Activated CD4-positive, alpha-beta T cell treated with anti-CD3 and anti-CD28 coated beads, Interleukin-2, amount 10 ng/mL, durations not matched to agents 24 days and 14 days (primary cell): Measurements from ENCODE around the gene MYRF. TPM values are rescaled to one million over a fixed set of nuclear protein-coding genes. Genes with fewer than 3 reads are reported as not detected.
A peak's percentile ranks its signal among the peaks of the same experiment; 100 is the strongest.

Experiments used
- DNase-seq: peaks from one replicate; pipeline ENCODE4 v3.0.0; 2022
- H3K27ac Mint-ChIP-seq: one replicate; pipeline ENCODE4 v1.8.0; 2022; ENCODE audit warnings: mild to moderate bottlenecking, mixed read lengths
- H3K27me3 Mint-ChIP-seq: one replicate; pipeline ENCODE4 v1.8.0; 2022; ENCODE audit warnings: mixed read lengths
- H3K36me3 Mint-ChIP-seq: one replicate; pipeline ENCODE4 v1.8.0; 2022; ENCODE audit warnings: low read depth, mild to moderate bottlenecking, mixed read lengths
- H3K4me1 Mint-ChIP-seq: one replicate; pipeline ENCODE4 v1.8.0; 2021; ENCODE audit warnings: mixed read lengths
- H3K4me3 Mint-ChIP-seq: one replicate; pipeline ENCODE4 v1.8.0; 2022; ENCODE audit warnings: mild to moderate bottlenecking, moderate library complexity, mixed read lengths
- H3K9me3 Mint-ChIP-seq: one replicate; pipeline ENCODE4 v1.8.0; 2021; ENCODE audit warnings: mixed read lengths
- intact Hi-C: fragments of 100-400 bp; cut with micrococcal nuclease; formaldehyde crosslinking; loops from one replicate; pipeline ENCODE4 v1.15.1; 2023
- total RNA-seq: library from RNA; stranded (reverse); gene quantifications from 2 replicates; pipeline ENCODE4 v1.2.3, GENCODE V29; 2022

The MYRF gene
- total RNA-seq, 1 donor from 2014 or later = 1.2 TPM

DNA sequence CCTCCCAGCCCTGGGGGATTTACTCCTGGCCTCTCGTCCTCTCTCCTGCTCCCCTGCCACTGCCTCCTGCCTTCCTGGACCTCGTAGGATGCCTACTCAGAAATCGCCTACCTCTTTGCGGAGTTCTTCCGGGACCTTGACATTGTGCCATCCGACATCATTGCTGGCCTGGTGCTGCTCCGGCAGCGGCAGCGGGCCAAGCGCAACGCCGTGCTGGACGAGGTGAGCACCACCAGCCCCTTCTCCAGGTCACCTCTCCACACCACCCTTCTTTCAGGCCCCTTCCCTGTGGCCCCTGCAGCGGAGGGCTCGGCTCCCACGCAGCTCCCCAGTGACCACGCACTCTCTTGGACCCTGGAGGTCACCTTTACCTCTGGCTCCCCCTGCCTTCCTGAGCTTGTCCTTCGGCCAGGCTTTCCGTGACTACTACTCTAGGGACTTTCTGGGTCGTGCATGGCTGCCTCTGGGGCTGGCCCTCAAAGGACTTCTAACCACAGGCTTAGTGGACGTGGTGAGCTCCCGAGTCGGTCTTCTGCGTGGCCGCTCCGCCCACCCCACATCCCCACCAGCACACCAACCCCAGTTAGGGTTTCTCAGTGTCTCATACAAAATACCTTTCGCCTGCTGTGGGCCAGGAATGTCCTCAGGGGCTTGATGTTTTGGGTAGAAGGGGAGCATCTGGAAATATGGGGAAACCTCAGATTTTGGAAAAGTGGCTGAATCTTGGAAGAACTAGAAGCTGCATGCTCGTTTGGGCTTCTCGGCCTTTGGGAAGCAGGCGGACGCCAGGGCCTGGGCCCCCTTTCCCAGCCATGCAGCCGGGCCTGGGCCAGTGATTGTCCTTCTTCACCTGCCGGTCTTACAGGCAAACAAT lies 24.1 kb upstream of the MYRF start:
- no peak for DNase-seq
- Mint-ChIP-seq H3K4me3 (no peak overlapping the region), H3K9me3 (no peaks in the 10 kb centered on the region), H3K4me1 (peaks cover 1% of the 10 kb centered on the region), H3K27me3 (no peaks in the 10 kb centered on the region), H3K27ac (no peak overlapping the region), H3K36me3 (no peaks in the 10 kb centered on the region)
- intact Hi-C loops = no loop called here

DNA sequence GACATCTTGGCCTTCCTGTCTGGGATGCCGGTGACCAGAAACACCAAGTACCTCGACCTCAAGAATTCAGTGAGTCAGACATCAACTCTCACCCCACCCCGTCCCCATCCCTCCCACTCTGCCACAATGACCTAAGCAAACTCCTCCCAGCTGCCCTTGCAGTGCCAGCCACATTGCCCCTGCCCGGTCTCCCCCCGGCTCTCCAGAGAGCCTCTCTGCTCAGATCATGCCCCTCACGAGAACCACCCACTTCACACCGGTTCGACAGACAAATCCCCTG lies 23.6 kb upstream of the MYRF start:
- Mint-ChIP-seq H3K4me3 (no peak overlapping the region), H3K4me1 (peaks cover 2% of the 10 kb centered on the region), H3K27ac (no peak overlapping the region), H3K27me3 (no peaks in the 10 kb centered on the region), H3K36me3 (no peaks in the 10 kb centered on the region), H3K9me3 (no peaks in the 10 kb centered on the region)
- DNase-seq = no peak
- intact Hi-C loops = no loop called here

DNA sequence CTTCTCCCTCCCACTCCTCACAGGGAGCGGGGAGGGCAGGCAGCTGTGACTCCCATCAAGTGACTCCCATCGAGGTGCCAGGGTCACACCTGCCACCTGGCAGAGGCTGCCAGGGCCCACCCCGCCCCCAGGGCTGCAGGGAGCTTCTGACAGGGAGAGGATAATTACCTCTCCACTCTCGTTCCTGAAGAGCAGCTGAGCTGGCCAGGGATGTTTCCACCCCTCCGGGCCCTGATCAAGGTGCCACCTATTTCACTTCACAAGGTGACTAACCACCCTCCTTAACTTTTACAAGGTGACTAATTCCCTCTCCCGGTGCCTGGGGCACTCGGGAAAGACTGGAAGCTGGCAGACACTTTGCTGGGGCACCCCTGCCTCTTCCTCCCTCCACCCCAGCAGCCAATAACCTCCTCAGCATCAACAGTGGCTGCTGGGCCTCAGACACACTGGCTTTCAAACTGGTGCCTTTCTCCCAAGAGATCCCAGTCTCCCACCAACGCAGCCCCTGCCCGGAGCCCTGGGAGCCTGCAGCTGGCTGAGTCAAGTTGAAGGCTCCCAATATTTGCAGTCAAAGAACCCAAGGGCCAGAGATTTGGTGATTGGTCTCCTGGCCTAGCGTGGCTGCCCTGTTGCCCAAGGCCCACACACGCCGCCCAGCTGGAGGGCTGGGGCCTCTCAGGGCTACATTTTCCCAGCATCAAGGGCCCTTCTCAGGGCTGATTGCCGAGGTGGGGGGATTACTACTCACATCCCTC lies 22.0 kb upstream of the MYRF start:
- no peak overlapping the region for H3K4me3 Mint-ChIP-seq
- peaks cover 2% of the 10 kb centered on the region for H3K4me1 Mint-ChIP-seq
- no peak overlapping the region for H3K27ac Mint-ChIP-seq
- no peak for DNase-seq
- no peaks in the 10 kb centered on the region for H3K27me3 Mint-ChIP-seq
- H3K9me3 Mint-ChIP-seq = no peaks in the 10 kb centered on the region
- intact Hi-C loops = no loop called here
- H3K36me3 Mint-ChIP-seq = no peaks in the 10 kb centered on the region

DNA sequence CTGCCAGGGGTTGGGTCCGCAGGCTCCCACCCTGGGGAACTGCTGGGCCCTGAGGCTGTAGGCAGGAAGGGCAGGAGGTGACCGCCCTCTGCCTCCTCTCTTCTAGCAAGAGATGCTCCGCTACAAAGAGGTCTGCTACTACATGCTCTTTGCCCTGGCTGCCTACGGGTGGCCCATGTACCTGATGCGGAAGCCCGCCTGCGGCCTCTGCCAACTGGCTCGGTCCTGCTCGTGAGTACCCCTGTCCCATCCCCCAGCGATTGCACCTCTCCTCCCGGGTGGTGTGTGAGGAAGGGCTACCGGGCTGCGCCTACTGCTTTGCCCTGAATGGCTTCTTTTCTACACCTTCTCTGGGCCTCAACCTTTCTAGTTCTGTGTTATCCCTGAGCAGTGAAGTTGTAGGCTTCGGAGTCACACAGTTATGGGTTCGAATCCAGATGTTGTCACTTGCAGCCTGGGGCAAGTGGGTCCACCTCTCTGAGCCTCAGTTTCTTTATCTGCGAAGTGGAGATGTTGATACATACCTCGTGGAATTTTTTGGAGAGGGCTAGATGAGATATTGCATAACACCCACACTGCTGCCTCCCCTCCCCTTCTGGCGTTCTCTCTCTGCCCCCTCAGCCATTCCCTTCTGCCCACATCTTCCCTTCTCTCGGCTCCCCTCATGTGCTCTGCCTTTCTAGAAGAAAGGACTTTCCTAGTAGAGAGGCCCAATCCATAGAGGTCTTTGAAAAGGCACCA lies 21.1 kb upstream of the MYRF start:
- no peak overlapping the region for H3K27ac Mint-ChIP-seq

DNA sequence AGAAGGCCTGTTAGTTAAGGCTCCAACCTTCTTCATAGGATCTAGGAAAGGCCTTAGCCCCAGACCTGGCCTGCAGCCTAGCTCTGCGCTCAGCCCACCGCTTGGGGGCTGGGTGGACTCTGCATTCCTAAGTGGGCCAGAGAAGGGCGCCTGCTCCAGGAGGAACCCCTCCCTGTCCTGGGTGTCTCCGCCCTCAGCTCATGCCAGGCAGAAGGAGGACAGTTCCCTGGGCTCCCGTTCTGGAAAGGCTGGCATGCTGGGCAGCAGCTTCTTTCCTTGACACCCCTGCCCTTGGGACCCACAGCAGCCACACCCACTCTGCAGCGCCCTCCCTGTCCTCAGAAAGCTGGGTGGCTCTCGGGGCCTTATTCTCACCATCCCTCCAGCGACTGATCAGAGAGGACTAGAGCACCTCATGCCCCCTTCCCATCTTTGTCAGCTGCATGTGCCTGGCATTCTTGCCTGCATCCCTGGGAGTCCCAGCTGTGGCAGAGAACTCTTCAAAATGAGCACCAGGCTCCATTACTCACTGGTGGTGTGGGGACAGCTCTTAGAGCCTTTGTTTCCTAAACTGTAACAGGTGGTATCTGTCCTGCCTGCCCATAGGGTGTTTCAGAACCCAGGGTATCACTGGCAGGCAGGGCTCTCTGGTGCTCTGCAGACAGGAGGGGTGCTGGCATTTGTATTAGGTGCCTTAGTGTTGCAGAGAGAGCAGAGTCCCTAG lies 20.3 kb upstream of the MYRF start:
- H3K4me3 Mint-ChIP-seq = no peak overlapping the region
- no peak overlapping the region for H3K27ac Mint-ChIP-seq
- no peaks in the 10 kb centered on the region for H3K9me3 Mint-ChIP-seq
- H3K36me3 Mint-ChIP-seq = no peaks in the 10 kb centered on the region
- no peak for DNase-seq
- H3K4me1 Mint-ChIP-seq = peaks cover 2% of the 10 kb centered on the region
- no peaks in the 10 kb centered on the region for H3K27me3 Mint-ChIP-seq
- intact Hi-C loops = no loop called here

More for the DNA sequence above, 21.1 kb upstream of the MYRF start:
- Mint-ChIP-seq H3K4me3 (no peak overlapping the region), H3K9me3 (no peaks in the 10 kb centered on the region), H3K4me1 (peaks cover 2% of the 10 kb centered on the region), H3K27me3 (no peaks in the 10 kb centered on the region), H3K36me3 (no peaks in the 10 kb centered on the region)
- intact Hi-C loops = no loop called here
- no peak for DNase-seq

DNA sequence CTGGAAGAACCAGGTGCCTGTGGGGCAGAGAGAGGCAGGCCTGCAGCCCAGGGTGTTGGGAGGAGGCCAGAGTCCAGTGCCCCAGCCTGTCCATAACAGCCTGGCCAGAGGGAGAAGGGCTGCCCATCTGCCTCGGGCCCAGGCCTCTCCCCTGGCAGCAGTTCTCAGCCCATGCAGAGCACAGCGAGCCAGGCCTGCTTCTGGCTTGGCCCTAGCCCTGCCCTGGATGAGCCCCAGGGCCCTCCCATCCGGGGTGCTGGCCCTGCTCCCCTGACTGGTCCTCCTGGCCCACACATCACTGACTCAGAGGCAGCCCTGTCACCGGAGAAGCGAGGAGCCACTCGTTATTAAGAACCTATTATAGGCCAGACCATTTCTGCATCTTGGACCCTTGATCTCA lies 19.7 kb upstream of the MYRF start:
- no peaks in the 10 kb centered on the region for H3K27me3 Mint-ChIP-seq
- intact Hi-C loops = loop anchor here (1.0 kb wide), 2 partner anchors 36 to 52 kb away; partner anchors contain the start of gene DAGLA
- no peak overlapping the region for H3K27ac Mint-ChIP-seq
- peaks cover 2% of the 10 kb centered on the region for H3K4me1 Mint-ChIP-seq
- no peaks in the 10 kb centered on the region for H3K36me3 Mint-ChIP-seq
- no peaks in the 10 kb centered on the region for H3K9me3 Mint-ChIP-seq
- DNase-seq = no peak
- H3K4me3 Mint-ChIP-seq = no peak overlapping the region

DNA sequence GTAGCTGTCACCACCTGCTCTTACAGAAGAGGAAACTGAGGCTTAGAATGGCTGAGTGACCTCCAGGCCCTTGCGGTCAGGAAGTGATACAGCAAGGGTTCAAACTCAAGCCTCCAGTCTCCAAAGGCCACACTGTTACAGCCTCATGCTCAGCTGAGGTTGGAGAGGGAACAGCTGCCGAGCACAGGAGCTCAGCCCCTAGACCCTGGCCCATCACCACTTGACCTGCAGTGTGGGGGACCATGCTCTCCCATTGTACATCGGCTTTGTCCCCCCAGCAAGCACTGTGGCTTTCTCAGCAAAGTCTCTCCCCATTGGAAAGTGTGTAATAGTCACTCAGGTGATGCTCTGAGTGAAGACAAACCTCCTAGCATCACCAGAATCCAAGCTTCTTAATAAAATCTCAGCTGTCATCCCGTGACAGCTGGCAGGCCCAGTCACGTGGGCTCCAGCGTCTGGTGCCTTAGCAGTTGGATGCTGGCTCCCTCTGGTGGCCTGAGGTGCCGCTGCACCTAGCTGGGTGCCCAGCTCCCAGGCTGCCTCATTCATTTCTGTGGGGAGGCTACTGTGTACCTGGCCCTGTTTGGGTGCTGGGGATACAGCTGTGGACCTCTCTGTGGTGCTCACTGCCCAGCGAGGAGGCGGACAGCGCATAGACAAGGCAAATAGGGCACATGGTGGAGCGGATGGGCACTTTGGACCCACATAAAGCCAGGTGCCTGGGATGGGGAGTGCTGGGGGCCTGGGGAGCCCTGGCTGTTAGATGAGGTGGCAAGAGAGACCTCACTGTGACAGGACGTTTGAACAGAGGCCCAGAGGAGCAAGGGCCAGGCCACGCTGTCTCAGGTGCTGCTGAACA lies 19.1 kb upstream of the MYRF start:
- DNase-seq = peak; percentile 95
- Mint-ChIP-seq H3K4me1 (peaks cover 2% of the 10 kb centered on the region), H3K9me3 (no peaks in the 10 kb centered on the region), H3K27ac (no peak overlapping the region), H3K36me3 (no peaks in the 10 kb centered on the region), H3K4me3 (no peak overlapping the region), H3K27me3 (no peaks in the 10 kb centered on the region)
- intact Hi-C loops = loop anchor here (1.0 kb wide), 2 partner anchors 37 to 53 kb away; partner anchors contain the start of gene DAGLA

DNA sequence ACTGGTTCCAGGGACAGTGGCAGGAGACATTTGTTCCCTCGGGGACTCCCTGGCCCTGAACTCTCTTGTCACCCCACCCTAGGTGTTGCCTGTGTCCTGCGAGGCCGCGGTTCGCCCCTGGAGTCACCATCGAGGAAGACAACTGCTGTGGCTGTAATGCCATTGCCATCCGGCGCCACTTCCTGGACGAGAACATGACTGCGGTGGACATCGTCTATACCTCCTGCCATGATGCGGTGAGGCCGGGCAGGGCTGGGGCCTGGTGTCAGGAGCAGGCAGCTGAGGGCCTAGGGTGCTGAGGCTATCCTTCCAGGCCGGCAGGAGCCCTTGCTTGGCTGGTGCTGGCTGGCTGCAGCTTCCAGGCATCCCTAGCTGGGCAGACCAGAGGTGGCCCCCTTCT lies 17.7 kb upstream of the MYRF start:
- H3K27me3 Mint-ChIP-seq = no peaks in the 10 kb centered on the region
- peaks cover 2% of the 10 kb centered on the region for H3K4me1 Mint-ChIP-seq
- DNase-seq = no peak
- intact Hi-C loops = no loop called here
- no peak overlapping the region for H3K27ac Mint-ChIP-seq
- H3K4me3 Mint-ChIP-seq = no peak overlapping the region
- no peaks in the 10 kb centered on the region for H3K9me3 Mint-ChIP-seq
- no peaks in the 10 kb centered on the region for H3K36me3 Mint-ChIP-seq

DNA sequence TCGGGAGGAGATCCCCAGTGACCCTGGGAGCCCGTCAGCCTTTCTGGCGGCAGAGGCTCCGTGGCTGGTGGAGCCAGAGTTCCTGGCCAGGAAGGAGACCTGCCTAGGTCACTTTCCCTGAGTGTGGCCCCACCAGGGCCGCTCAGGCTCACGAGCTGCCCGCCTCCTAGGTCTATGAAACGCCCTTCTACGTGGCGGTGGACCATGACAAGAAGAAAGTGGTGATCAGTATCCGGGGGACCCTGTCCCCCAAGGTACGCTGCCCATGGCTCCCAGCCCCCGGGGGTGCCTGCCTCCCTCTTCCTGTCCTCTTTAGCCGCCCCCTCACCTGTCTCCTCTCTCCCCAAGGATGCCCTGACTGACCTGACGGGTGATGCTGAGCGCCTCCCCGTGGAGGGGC lies 17.0 kb upstream of the MYRF start:
- no peaks in the 10 kb centered on the region for H3K9me3 Mint-ChIP-seq
- intact Hi-C loops = no loop called here
- H3K4me1 Mint-ChIP-seq = peaks cover 2% of the 10 kb centered on the region
- no peaks in the 10 kb centered on the region for H3K36me3 Mint-ChIP-seq
- H3K27ac Mint-ChIP-seq = no peak overlapping the region
- no peaks in the 10 kb centered on the region for H3K27me3 Mint-ChIP-seq
- H3K4me3 Mint-ChIP-seq = no peak overlapping the region
- DNase-seq = no peak

DNA sequence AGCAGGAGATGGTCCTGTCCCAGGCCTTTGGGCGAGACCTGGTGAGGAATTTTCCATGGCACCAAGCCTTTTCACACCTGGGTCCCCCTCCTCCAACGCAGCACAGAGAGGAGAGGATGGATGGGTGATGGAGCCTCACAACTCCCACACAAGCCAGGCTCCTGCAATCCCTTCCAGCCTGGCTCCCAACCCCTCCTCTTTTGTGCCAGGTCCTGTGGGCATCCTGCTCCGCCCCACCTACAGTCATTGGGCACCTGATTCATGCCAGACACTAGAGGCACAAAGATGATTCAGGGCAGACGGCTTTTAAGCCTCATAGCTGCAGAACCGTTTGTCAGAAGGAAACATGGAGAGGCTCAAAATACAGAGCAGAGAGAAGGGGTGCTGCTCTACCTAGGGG lies 16.1 kb upstream of the MYRF start:
- Mint-ChIP-seq H3K9me3 (no peaks in the 10 kb centered on the region), H3K27me3 (no peaks in the 10 kb centered on the region), H3K36me3 (no peaks in the 10 kb centered on the region), H3K27ac (no peak overlapping the region), H3K4me3 (no peak overlapping the region), H3K4me1 (peaks cover 2% of the 10 kb centered on the region)
- intact Hi-C loops = no loop called here
- no peak for DNase-seq

DNA sequence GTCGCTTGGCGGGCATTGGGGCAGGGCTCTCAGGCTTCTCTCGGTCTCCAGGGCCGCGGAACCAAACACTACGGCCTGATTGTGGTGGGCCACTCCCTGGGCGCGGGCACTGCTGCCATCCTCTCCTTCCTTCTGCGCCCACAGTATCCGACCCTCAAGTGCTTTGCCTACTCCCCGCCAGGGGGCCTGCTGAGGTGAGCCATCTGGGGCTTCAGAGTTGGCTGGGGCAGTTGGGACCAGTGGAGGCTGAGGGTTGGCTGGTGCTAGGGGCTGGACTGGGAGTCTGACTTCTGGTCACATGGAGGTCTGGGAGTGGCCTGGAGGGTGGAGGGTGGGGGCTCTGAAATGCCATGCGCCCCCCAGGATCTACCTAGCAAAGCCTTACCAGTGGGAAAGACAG lies 15.3 kb upstream of the MYRF start:
- intact Hi-C loops = no loop called here
- Mint-ChIP-seq H3K4me1 (peaks cover 2% of the 10 kb centered on the region), H3K27me3 (no peaks in the 10 kb centered on the region), H3K36me3 (no peaks in the 10 kb centered on the region), H3K4me3 (no peak overlapping the region), H3K27ac (no peak overlapping the region), H3K9me3 (no peaks in the 10 kb centered on the region)
- no peak for DNase-seq

DNA sequence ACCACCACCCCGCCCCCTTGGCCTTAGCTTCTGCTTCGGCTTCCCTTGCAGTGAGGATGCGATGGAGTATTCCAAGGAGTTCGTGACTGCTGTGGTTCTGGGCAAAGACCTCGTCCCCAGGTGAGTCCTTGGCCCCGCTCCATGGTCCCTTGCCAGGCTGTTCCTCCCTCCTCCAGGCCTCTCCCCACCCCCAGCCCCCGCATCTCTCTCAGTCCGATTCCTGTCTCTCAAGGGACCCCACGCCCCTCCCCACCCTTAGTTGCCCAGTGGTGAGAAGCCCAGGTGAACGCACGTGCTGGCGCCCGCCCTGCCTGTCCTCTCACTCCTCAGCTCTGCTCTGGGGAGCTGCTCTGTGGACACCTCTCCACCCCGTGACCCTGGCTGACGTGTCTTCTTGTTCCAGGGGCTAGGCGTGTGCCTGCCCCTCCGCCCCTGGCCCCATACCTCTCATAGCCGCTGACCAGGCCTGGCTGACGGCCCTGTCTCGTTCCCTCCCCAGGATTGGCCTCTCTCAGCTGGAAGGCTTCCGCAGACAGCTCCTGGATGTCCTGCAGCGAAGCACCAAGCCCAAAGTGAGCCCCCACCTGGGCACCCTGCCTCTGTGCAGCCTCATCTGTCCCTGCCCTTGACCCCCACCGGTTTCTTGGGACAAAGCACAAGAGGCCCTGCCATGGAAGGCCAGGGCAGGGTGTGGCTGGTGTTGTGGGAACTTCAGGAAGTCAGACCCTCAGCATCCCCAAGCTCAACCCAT lies 14.6 kb upstream of the MYRF start:
- Mint-ChIP-seq H3K4me1 (peaks cover 2% of the 10 kb centered on the region), H3K36me3 (no peaks in the 10 kb centered on the region), H3K27ac (no peak overlapping the region), H3K9me3 (no peaks in the 10 kb centered on the region), H3K27me3 (no peaks in the 10 kb centered on the region), H3K4me3 (no peak overlapping the region)
- no peak for DNase-seq
- intact Hi-C loops = no loop called here
